K562 (cell line): Measurements from ENCODE around the gene RNU11. TPM values are rescaled to one million over a fixed set of nuclear protein-coding genes. Genes with fewer than 3 reads are reported as not detected.
A peak's percentile ranks its signal among the peaks of the same experiment; 100 is the strongest.

Source experiments
- ATAC-seq: fragments of 200-7000 bp; cut with Tn5 transposase; 3 replicates; pipeline ENCODE4 v1.9.1; 2020; ENCODE audit warnings: moderate library complexity
- BruUV-seq: library from RNA; stranded (reverse); fragments of 400-500 nt; replicated peaks from 2 replicates; lab custom pipeline; 2021; lab: Mats Ljungman, UMichigan
- CTCF ChIA-PET: fragments of 300-600 bp; formaldehyde crosslinking; extraction: SDS; loops from one replicate; lab custom pipeline; 2021; ENCODE audit warnings: low intra/inter-chr PET ratio; lab: Yijun Ruan, JAX
- POLR2A ChIA-PET: fragments of 300-600, 350-650 bp; sonication (Branson Sonifier 250); formaldehyde crosslinking; extraction: SDS; loops from one replicate; lab custom pipeline; 2021; ENCODE audit warnings: antibody characterized with exemption, inconsistent platforms; lab: Yijun Ruan, JAX
- DNase-seq, 4 experiments: peaks; one replicate each; pipeline versions ENCODE4 v3.0.0 to v3.0.0-alpha.2; 2011 to 2018; ENCODE audit warnings: low spot score in 3 of 4, mixed read lengths in 3 of 4; ENCODE audit errors: extremely low read depth in 1 of 4
- FAIRE-seq: peaks from 2 replicates; lab custom pipeline; 2011; peaks lifted over from hg19 to GRCh38; lab: Jason Lieb, UNC
- H2AFZ ChIP-seq: 2 replicates; pipeline ENCODE4 v1.6.0; 2011; ENCODE audit warnings: low read depth, low read length, control low read depth, inconsistent platforms
- H3K27ac ChIP-seq: fragments of 200-600 bp; 3 replicates; pipeline ENCODE4 v1.8.0; 2011; ENCODE audit warnings: low read depth, mild to moderate bottlenecking, control low read depth, inconsistent platforms, low read length, moderate library complexity, mixed read lengths; ENCODE audit errors: extremely low read depth
- H3K27me3 ChIP-seq, 2 experiments: fragments of 300-600 bp in 1 of 2; 2 replicates in 1 of 2; 3 replicates in 1 of 2; pipeline versions ENCODE4 v1.6.0 to v1.8.0; 2011; ENCODE audit warnings: inconsistent platforms in 2 of 2, low read length in 2 of 2, mild to moderate bottlenecking in 1 of 2, mixed read lengths in 1 of 2, moderate library complexity in 1 of 2; ENCODE audit not compliant: control insufficient read depth in 2 of 2, insufficient read depth in 2 of 2
- H3K36me3 ChIP-seq: fragments of 300-600 bp; 3 replicates; pipeline ENCODE4 v1.8.0; 2011; ENCODE audit warnings: mild to moderate bottlenecking, low read length, inconsistent platforms; ENCODE audit not compliant: control insufficient read depth, insufficient read depth
- H3K4me1 ChIP-seq, 2 experiments: fragments of 200-600 bp in 1 of 2; replicated peaks in 1 of 2; 2 replicates in 1 of 2; 3 replicates in 1 of 2; pipeline versions ENCODE4 v1.5.1 to v1.8.0; 2011; ENCODE audit warnings: inconsistent platforms in 2 of 2, low read length in 2 of 2, mild to moderate bottlenecking in 1 of 2, mixed read lengths in 1 of 2, moderate library complexity in 1 of 2; ENCODE audit not compliant: control insufficient read depth in 2 of 2, insufficient read depth in 2 of 2
- H3K4me2 ChIP-seq: 2 replicates; pipeline ENCODE4 v1.6.1; 2011; ENCODE audit warnings: low read length, control low read depth, inconsistent platforms, mixed read lengths; ENCODE audit not compliant: insufficient read depth
- H3K4me3 ChIP-seq: fragments of 200-600 bp; sonication (generic), shearing (Covaris generic); 2 replicates; pipeline ENCODE4 v1.5.1; 2016; ENCODE audit warnings: control low read depth, inconsistent platforms
- H3K79me2 ChIP-seq: fragments of 200-600 bp; 3 replicates; pipeline ENCODE4 v1.8.0; 2011; ENCODE audit warnings: low read length, inconsistent platforms; ENCODE audit not compliant: control insufficient read depth, insufficient read depth
- H3K9ac ChIP-seq, 2 experiments: 2 replicates each; pipeline versions ENCODE4 v1.6.0 to v1.6.1; 2011; ENCODE audit warnings: low read depth in 2 of 2, low read length in 2 of 2, control low read depth in 1 of 2, inconsistent platforms in 1 of 2, mild to moderate bottlenecking in 1 of 2, mixed read lengths in 1 of 2; ENCODE audit not compliant: insufficient read depth in 1 of 2
- H3K9me1 ChIP-seq: one replicate; pipeline ENCODE4 v1.6.0; 2011; ENCODE audit warnings: inconsistent platforms, mild to moderate bottlenecking, low read length, moderate library complexity; ENCODE audit not compliant: control insufficient read depth, insufficient read depth
- H3K9me3 ChIP-seq: replicated peaks from 2 replicates; pipeline ENCODE4 v1.5.1; 2011; ENCODE audit warnings: low read depth, low read length, inconsistent platforms; ENCODE audit not compliant: control insufficient read depth, insufficient read depth
- H4K20me1 ChIP-seq: replicated peaks from 2 replicates; pipeline ENCODE4 v1.6.1; 2011; ENCODE audit warnings: low read length, inconsistent platforms, mixed read lengths; ENCODE audit not compliant: control insufficient read depth, insufficient read depth
- BRD9 ChIP-seq: fragments of 450-650 bp; IDR thresholded peaks from 2 replicates; pipeline ENCODE4 v1.6.1; 2018; ENCODE audit warnings: low read depth; ENCODE audit not compliant: partially characterized antibody
- CREM ChIP-seq: IDR thresholded peaks from 2 replicates; pipeline ENCODE4 v1.6.1; 2014; ENCODE audit warnings: antibody characterized with exemption, low read depth
- ERF ChIP-seq: fragments of 450-650 bp; formaldehyde crosslinking; IDR thresholded peaks from 2 replicates; pipeline ENCODE4 v1.4.0; 2020; ENCODE audit warnings: mild to moderate bottlenecking, mixed read lengths
- GABPB1 ChIP-seq: sonication (generic); formaldehyde crosslinking; IDR thresholded peaks from 2 replicates; pipeline ENCODE4 v1.8.0; 2022; ENCODE audit warnings: mild to moderate bottlenecking, missing genetic modification reagents
- HDAC2 ChIP-seq: fragments of 450-650 bp; IDR thresholded peaks from 2 replicates; pipeline ENCODE4 v1.6.1; 2016; ENCODE audit warnings: mild to moderate bottlenecking
- L3MBTL2 ChIP-seq: fragments of 450-650 bp; IDR thresholded peaks from 2 replicates; pipeline ENCODE4 v1.6.1; 2016; ENCODE audit warnings: mild to moderate bottlenecking, moderate library complexity
- NFE2L1 ChIP-seq: fragments of 450-650 bp; IDR thresholded peaks from 2 replicates; pipeline ENCODE4 v1.6.1; 2016; ENCODE audit warnings: missing genetic modification characterization, low read depth, mild to moderate bottlenecking, missing compliant biosample characterization, moderate library complexity, borderline replicate concordance
- NFIC ChIP-seq: fragments of 450-650 bp; IDR thresholded peaks from 2 replicates; pipeline ENCODE4 v1.6.1; 2017; ENCODE audit warnings: mild to moderate bottlenecking, inconsistent platforms
- NONO ChIP-seq, 2 experiments: fragments of 200-400 bp in 1 of 2; fragments of 450-650 bp in 1 of 2; formaldehyde crosslinking in 1 of 2; IDR thresholded peaks; 2 replicates each; pipeline ENCODE4 v1.6.1; 2017; ENCODE audit warnings: low read depth in 2 of 2, mild to moderate bottlenecking in 2 of 2, moderate library complexity in 2 of 2, low read length in 1 of 2
- RAD51 ChIP-seq: fragments of 450-650 bp; IDR thresholded peaks from 2 replicates; pipeline ENCODE4 v1.7.1; 2016; ENCODE audit warnings: low read depth, mild to moderate bottlenecking, borderline replicate concordance
- RBM17 ChIP-seq: fragments of 200-400 bp; formaldehyde crosslinking; IDR thresholded peaks from 2 replicates; pipeline ENCODE4 v1.6.1; 2017; ENCODE audit warnings: low read depth, mild to moderate bottlenecking, low read length, borderline replicate concordance
- SMARCA5 ChIP-seq: fragments of 450-650 bp; IDR thresholded peaks from 2 replicates; pipeline ENCODE4 v1.6.1; 2016
- ZBTB7A ChIP-seq: IDR thresholded peaks from 2 replicates; pipeline ENCODE4 v1.6.1; 2011; ENCODE audit warnings: low read depth, mild to moderate bottlenecking, low read length, moderate library complexity, borderline replicate concordance; ENCODE audit not compliant: control insufficient read depth
- ZNF165 ChIP-seq: fragments of 250-450 bp; sonication (Bioruptor Pico); IDR thresholded peaks from 2 replicates; pipeline ENCODE4 v1.4.0; 2020; ENCODE audit warnings: borderline replicate concordance
- ZNF436 ChIP-seq: fragments of 250-450, 450-650 bp; sonication (Bioruptor Pico); formaldehyde crosslinking; IDR thresholded peaks from 2 replicates; pipeline ENCODE4 v1.7.0; 2020; ENCODE audit warnings: mild to moderate bottlenecking
- WGBS: fragments of 100-300 bp; shearing (Covaris generic); methylation state at CpG from one replicate; pipeline ENCODE4 v1.1.6; 2016; ENCODE audit warnings: low coverage, mixed read lengths; ENCODE audit not compliant: insufficient coverage; ENCODE audit errors: missing lambda C conversion rate; 5-methylcytosine and 5-hydroxymethylcytosine counted together
- in situ Hi-C: fragments of 300-500 bp; cut with MboI; formaldehyde crosslinking; loops from 4 replicates; pipeline ENCODE4 v1.15.0; 2018; ENCODE audit warnings: inconsistent platforms, mixed read lengths
- intact Hi-C: fragments of 100-400 bp; cut with micrococcal nuclease; formaldehyde crosslinking; loops from 2 replicates; pipeline ENCODE4 v1.14.2; 2022
- polyA plus RNA-seq, 8 experiments: library from polyadenylated mRNA; depleted of rRNA in 4 of 8; stranded (reverse) in 5 of 8; unstranded in 3 of 8; fragments of >200 nt; fragmentation: Nextera tagmentation in 2 of 8; fragmentation: Illumina TruSeq in 1 of 8; extraction: Ambion mirVana in 2 of 8; extraction: Trizol in 1 of 8; gene quantifications; 2 replicates each; pipeline versions ENCODE4 v1.2.1 to v1.2.3, GENCODE V29; 2011 to 2014; ENCODE audit warnings: inconsistent platforms in 1 of 8, missing spikeins in 1 of 8
- total RNA-seq, 7 experiments: library from RNA; depleted of rRNA in 6 of 7; stranded (reverse); fragments of >200 nt in 6 of 7; fragmentation: Illumina TruSeq in 2 of 7; extraction: Trizol in 2 of 7; gene quantifications; 2 replicates each; pipeline versions ENCODE4 v1.2.1 to v1.2.3, GENCODE V29; 2011 to 2021; ENCODE audit warnings: low replicate concordance in 1 of 7
- TF ChIP-seq, protein P1 (sequence below): IDR thresholded peaks from 2 replicates; pipeline ENCODE4 v1.6.1; 2011; ENCODE audit warnings: borderline replicate concordance, low read depth, mild to moderate bottlenecking, moderate library complexity, low read length; ENCODE audit not compliant: insufficient read depth, poor library complexity, severe bottlenecking
- TF ChIP-seq, protein P2 (sequence below): sonication (generic); formaldehyde crosslinking; IDR thresholded peaks from 2 replicates; pipeline ENCODE4 v1.8.0; 2022; ENCODE audit warnings: mild to moderate bottlenecking, missing genetic modification reagents

Gene RNU11
- total and polyA plus RNA-seq, 9 of the 15 experiments (the other 6 are each of a cell fraction or from before 2014, with no cell fraction given) = not detected

DNA sequence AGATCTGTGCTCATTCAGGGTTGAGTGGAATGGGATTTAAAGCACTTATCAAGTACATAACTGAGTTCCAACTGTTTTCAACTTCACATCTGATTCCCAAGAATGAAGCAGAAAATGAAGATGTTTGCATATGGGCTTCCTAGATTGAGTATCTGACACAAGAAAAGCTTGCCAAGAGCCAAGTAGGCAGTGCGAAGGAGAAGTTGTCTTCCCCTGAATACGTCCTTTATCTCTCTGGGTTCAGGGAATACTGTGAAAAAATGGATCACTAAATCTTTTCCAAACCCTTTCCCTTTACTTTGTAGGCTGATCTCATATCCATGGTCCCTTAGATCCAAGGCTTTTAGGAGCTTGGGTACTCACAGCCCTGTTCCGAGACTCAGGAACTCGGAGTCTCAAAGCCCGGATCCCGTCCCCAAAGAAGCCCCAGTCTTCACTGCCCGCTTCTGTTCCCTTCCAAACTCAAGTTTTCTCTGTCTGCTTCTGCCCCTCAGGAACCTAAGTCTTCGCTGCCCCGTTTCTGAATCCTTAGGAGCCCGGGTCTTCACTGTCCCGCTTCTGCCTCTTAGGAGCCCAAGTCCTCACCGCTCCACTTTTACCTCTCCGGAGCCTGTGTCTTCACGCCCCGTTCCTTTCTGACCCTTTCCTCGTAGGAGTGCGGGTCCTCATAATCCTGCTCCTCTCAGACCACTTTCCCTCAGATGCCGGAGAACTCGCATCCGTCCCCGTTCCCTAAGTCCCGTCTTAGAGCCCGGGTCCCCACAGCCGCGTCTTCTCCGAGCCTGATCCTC is 6.1 kb upstream of the RNU11 start:
- DNase-seq (peak in 2 of 4 experiments; percentile 42 to 51), FAIRE-seq (peak; percentile 35), ATAC-seq (peak; percentile 38)
- Histone ChIP-seq H3K9me3 (no peaks in the 10 kb centered on the region), H3K4me2 (peak overlapping the region; percentile 94), H3K27me3 (no peaks in the 10 kb centered on the region), H3K9me1 (no peaks in the 10 kb centered on the region), H3K9ac (peak overlapping the region; percentile 95 to 96), H3K27ac (peak overlapping the region; percentile 95), H2AFZ (peak overlapping the region; percentile 91), H3K4me1 (peaks cover 28 to 37% of the 10 kb centered on the region in 2 experiments; a peak in 4 of 5 replicates), H4K20me1 (no peaks in the 10 kb centered on the region), H3K36me3 (peaks cover 15% of the 10 kb centered on the region), H3K4me3 (peak overlapping the region; percentile 79), H3K79me2 (peaks cover 56% of the 10 kb centered on the region)
- BruUV-seq = TSS peak; percentile 68
- WGBS = 1% methylated on average over 26 of the region's 26 CpGs
- ChIA-PET POLR2A (interaction anchor here (0.6 to 5.8 kb wide), 29 partner anchors 11 to 1229 kb away, joined by 3 to 66 read pairs (median 4); partner anchors contain the start of genes GMEB1 and YTHDF2), CTCF (interaction anchor here (1.3 kb wide), 1 partner anchor 114 kb away, joined by 8 read pairs; no protein-coding TSS in a partner anchor)
- intact Hi-C loops = loop anchor here (1.0 to 10.0 kb wide), 3 partner anchors 60 to 543 kb away; partner anchors contain the start of genes ATP5IF1, DNAJC8 and SRSF4
- in situ Hi-C loops = no loop called here
- TF ChIP-seq NFE2L1 (no peak), NONO (IDR thresholded peaks at IDR 0.05; ENCODE audit: low read depth in 2 of 2, low read length in 1 of 2) (0 out of 4 replicates have a peak, but pooled peaks of 1 of the 2 experiments have one; percentile 29), BRD9 (peak; percentile 68), GABPB1 (no peak), ERF (CRISPR knock-in tag) (no peak), L3MBTL2 (no peak), ZNF436 (CRISPR knock-in tag) (no peak), ZNF165 (CRISPR knock-in tag) (peak; percentile 51; the same call in 1 of the 2 replicates), CREM (no peak), HDAC2 (no peak), RAD51 (no peak), SMARCA5 (no peak), NFIC (peak; percentile 4; the same call in 1 of the 2 replicates), RBM17 (no peak), ZBTB7A (peak; percentile 36; the same call in 1 of the 2 replicates)
- TF ChIP-seq, protein P1, sequence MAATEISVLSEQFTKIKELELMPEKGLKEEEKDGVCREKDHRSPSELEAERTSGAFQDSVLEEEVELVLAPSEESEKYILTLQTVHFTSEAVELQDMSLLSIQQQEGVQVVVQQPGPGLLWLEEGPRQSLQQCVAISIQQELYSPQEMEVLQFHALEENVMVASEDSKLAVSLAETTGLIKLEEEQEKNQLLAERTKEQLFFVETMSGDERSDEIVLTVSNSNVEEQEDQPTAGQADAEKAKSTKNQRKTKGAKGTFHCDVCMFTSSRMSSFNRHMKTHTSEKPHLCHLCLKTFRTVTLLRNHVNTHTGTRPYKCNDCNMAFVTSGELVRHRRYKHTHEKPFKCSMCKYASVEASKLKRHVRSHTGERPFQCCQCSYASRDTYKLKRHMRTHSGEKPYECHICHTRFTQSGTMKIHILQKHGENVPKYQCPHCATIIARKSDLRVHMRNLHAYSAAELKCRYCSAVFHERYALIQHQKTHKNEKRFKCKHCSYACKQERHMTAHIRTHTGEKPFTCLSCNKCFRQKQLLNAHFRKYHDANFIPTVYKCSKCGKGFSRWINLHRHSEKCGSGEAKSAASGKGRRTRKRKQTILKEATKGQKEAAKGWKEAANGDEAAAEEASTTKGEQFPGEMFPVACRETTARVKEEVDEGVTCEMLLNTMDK = no peak
- TF ChIP-seq, protein P2, sequence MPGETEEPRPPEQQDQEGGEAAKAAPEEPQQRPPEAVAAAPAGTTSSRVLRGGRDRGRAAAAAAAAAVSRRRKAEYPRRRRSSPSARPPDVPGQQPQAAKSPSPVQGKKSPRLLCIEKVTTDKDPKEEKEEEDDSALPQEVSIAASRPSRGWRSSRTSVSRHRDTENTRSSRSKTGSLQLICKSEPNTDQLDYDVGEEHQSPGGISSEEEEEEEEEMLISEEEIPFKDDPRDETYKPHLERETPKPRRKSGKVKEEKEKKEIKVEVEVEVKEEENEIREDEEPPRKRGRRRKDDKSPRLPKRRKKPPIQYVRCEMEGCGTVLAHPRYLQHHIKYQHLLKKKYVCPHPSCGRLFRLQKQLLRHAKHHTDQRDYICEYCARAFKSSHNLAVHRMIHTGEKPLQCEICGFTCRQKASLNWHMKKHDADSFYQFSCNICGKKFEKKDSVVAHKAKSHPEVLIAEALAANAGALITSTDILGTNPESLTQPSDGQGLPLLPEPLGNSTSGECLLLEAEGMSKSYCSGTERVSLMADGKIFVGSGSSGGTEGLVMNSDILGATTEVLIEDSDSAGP (CRISPR knock-in tag) = peak; percentile 32; the same call in 1 of the 2 replicates
